Breast epithelium (tissue), 4 donors: ENCODE data around the gene CDK11B. TPM values are rescaled to one million over a fixed set of nuclear protein-coding genes. Genes with fewer than 3 reads are reported as not detected.

Experiments
- DNase-seq, 2 donors: peaks; one replicate each; pipeline ENCODE4 v3.0.0-alpha.2; 2019; ENCODE audit warnings: low spot score in 2 of 2
- H3K27ac ChIP-seq, 2 donors: fragments of 200-600 bp; sonication (generic) in 1 of 2; one replicate each; pipeline ENCODE4 v1.5.1; 2016 to 2019; ENCODE audit warnings: mild to moderate bottlenecking in 1 of 2
- H3K27me3 ChIP-seq, 2 donors: fragments of 200-600 bp; sonication (generic) in 1 of 2; one replicate each; pipeline versions ENCODE4 v1.5.1 to v1.6.0; 2017 to 2019; ENCODE audit warnings: control low read depth in 1 of 2, mild to moderate bottlenecking in 1 of 2
- H3K36me3 ChIP-seq: fragments of 200-600 bp; one replicate; pipeline ENCODE4 v1.5.1; 2019
- H3K4me1 ChIP-seq, 2 donors: fragments of 200-600 bp; sonication (generic); one replicate each; pipeline ENCODE4 v1.5.1; 2016 to 2019; ENCODE audit warnings: control low read depth in 1 of 2
- H3K4me3 ChIP-seq, 3 donors: fragments of 200-600 bp; sonication (generic); 1 replicate in 2 of 3; 2 replicates in 1 of 3; pipeline ENCODE4 v1.5.1; 2016 to 2019; ENCODE audit warnings: mild to moderate bottlenecking in 3 of 3, moderate library complexity in 2 of 3
- H3K9me3 ChIP-seq, 2 donors: fragments of 200-600 bp; sonication (generic) in 1 of 2; one replicate each; pipeline ENCODE4 v1.5.1; 2016 to 2019; ENCODE audit warnings: control low read depth in 1 of 2
- POLR2A ChIP-seq: fragments of 450-650 bp; IDR thresholded peaks from one replicate; pipeline ENCODE4 v1.6.1; 2016; ENCODE audit warnings: antibody characterized with exemption, mild to moderate bottlenecking, moderate library complexity
- POLR2AphosphoS5 ChIP-seq, 3 donors: sonication (generic); formaldehyde crosslinking; IDR thresholded peaks; one replicate each; pipeline ENCODE4 v1.6.1; 2017; ENCODE audit warnings: antibody characterized with exemption in 3 of 3
- intact Hi-C: fragments of 100-400 bp; cut with DNase I; formaldehyde crosslinking; loops from one replicate; pipeline ENCODE4 v1.15.1; 2023; ENCODE audit warnings: low total_unique reads
- total RNA-seq, 3 donors: library from RNA; depleted of rRNA; stranded (reverse); fragments of >200 nt; gene quantifications; one replicate each; pipeline ENCODE4 v1.1.0, GENCODE V29; 2016
- TF ChIP-seq, protein P1 (sequence below), 3 donors: fragments of 450-650 bp; IDR thresholded peaks; one replicate each; pipeline ENCODE4 v1.5.1; 2016 to 2017; ENCODE audit warnings: antibody characterized with exemption in 3 of 3, mild to moderate bottlenecking in 3 of 3, moderate library complexity in 3 of 3

CDK11B gene
- total RNA-seq, 3 donors from 2014 or later: 17.4 to 30.3 (median 26.2) TPM

DNA sequence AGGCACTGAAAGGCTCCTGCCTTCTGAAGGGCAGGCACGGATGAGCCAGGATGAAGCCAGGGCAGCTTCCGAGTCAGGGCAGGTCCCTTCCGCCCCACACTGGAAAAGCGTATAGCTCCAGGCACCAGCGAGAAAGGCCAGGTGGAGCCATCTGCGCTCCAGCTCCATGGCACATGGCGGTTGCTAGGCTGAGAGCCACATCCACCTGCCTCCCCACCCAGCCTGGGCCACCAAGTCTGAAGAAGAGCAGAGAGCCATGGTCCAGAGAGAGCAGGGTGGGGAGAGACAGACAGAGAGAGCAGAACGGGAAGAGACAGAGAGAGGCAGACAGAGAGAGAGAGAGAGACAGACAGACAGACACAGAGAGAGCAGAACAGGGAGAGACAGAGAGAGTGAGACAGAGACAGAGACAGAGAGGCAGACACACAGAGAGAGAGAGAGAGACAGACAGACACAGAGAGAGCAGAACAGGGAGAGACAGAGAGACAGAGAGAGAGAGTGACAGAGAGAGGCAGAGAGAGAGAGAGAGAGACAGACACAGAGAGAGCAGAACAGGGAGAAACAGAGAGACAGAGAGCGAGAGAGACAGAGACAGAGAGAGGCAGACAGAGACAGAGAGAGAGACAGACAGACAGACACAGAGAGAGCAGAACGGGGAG, 64.1 kb downstream of the CDK11B start:
- no peak overlapping the region for H3K4me3 ChIP-seq
- TF ChIP-seq, protein P1, sequence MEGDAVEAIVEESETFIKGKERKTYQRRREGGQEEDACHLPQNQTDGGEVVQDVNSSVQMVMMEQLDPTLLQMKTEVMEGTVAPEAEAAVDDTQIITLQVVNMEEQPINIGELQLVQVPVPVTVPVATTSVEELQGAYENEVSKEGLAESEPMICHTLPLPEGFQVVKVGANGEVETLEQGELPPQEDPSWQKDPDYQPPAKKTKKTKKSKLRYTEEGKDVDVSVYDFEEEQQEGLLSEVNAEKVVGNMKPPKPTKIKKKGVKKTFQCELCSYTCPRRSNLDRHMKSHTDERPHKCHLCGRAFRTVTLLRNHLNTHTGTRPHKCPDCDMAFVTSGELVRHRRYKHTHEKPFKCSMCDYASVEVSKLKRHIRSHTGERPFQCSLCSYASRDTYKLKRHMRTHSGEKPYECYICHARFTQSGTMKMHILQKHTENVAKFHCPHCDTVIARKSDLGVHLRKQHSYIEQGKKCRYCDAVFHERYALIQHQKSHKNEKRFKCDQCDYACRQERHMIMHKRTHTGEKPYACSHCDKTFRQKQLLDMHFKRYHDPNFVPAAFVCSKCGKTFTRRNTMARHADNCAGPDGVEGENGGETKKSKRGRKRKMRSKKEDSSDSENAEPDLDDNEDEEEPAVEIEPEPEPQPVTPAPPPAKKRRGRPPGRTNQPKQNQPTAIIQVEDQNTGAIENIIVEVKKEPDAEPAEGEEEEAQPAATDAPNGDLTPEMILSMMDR (IDR thresholded peaks at IDR 0.05): no peak
- no peak for TF ChIP-seq POLR2AphosphoS5 (IDR thresholded peaks at IDR 0.05)
- TF ChIP-seq POLR2A: no peak
- no peak for DNase-seq
- H3K36me3 ChIP-seq: no peaks in the 10 kb centered on the region
- H3K9me3 ChIP-seq: no peaks in the 10 kb centered on the region
- intact Hi-C loops: no loop called here
- H3K4me1 ChIP-seq: no peaks in the 10 kb centered on the region
- peaks cover 0 to 6% of the 10 kb centered on the region in 2 donors for H3K27me3 ChIP-seq
- no peak overlapping the region for H3K27ac ChIP-seq

GRCh38 chr1:1593834-1594601, 64.8 kb downstream of the CDK11B start:
- TF ChIP-seq POLR2A: no peak
- no peak for TF ChIP-seq POLR2AphosphoS5 (IDR thresholded peaks at IDR 0.05)
- TF ChIP-seq, protein P1 (IDR thresholded peaks at IDR 0.05): no peak

GRCh38 chr1:1591452-1591851, 67.4 kb downstream of the CDK11B start:
- DNase-seq: no peak
- no peaks in the 10 kb centered on the region for H3K9me3 ChIP-seq

More at GRCh38 chr1:1593834-1594601, 64.8 kb downstream of the CDK11B start:
- Histone ChIP-seq H3K36me3 (no peaks in the 10 kb centered on the region), H3K27me3 (peaks cover 0 to 4% of the 10 kb centered on the region in 2 donors), H3K9me3 (no peaks in the 10 kb centered on the region), H3K27ac (no peak overlapping the region), H3K4me1 (no peaks in the 10 kb centered on the region), H3K4me3 (no peak overlapping the region)
- intact Hi-C loops: no loop called here
- DNase-seq: no peak

More at GRCh38 chr1:1591452-1591851, 67.4 kb downstream of the CDK11B start:
- peaks cover 0 to 6% of the 10 kb centered on the region in 2 donors for H3K27me3 ChIP-seq
- H3K27ac ChIP-seq: no peak overlapping the region
- intact Hi-C loops: no loop called here
- no peaks in the 10 kb centered on the region for H3K4me1 ChIP-seq
- H3K36me3 ChIP-seq: no peaks in the 10 kb centered on the region
- no peak overlapping the region for H3K4me3 ChIP-seq
- TF ChIP-seq, protein P1 (IDR thresholded peaks at IDR 0.05): no peak

Other genes starting within 250 kb of the CDK11B start
- gene ANKRD65, start 237.7 kb downstream of the CDK11B start, total RNA-seq: 10 to 100 TPM; 10.2 to 16.0 (median 12.2) TPM
- 10 to 100 TPM; 13.0 to 44.8 (median 35.7) TPM for gene VWA1, start 223.3 kb downstream of the CDK11B start, total RNA-seq
- 1 to 10 TPM; 1.9 to 8.5 (median 4.3) TPM for gene ATAD3C, start 209.3 kb downstream of the CDK11B start, total RNA-seq
- 10 to 100 TPM in 2 of 3 donors, 1 to 10 TPM in 1; 9.9 to 22.9 (median 22.4) TPM for gene ATAD3B, start 187.2 kb downstream of the CDK11B start, total RNA-seq
- gene ATAD3A, start 146.8 kb downstream of the CDK11B start, total RNA-seq: 10 to 100 TPM; 14.9 to 22.3 (median 15.5) TPM
- gene TMEM240, start 118.4 kb downstream of the CDK11B start, total RNA-seq: 1 to 10 TPM; 3.5 to 8.8 (median 3.8) TPM
- 100 to 1,000 TPM; 100 to 125 (median 114) TPM for gene SSU72, start 84.1 kb downstream of the CDK11B start, total RNA-seq
- gene FNDC10, start 58.9 kb downstream of the CDK11B start, total RNA-seq: 1 to 10 TPM in 1 of 3 donors, under 1 TPM in 2; 0.48 to 2.9 (median 0.98) TPM
- 10 to 100 TPM; 32.0 to 69.5 (median 48.9) TPM for gene MIB2, start 43.5 kb downstream of the CDK11B start, total RNA-seq
- gene MMP23B, start 26.8 kb downstream of the CDK11B start, total RNA-seq: 10 to 100 TPM in 1 of 3 donors, 1 to 10 TPM in 2; 2.7 to 15.5 (median 7.5) TPM
- 10 to 100 TPM; 37.3 to 96.4 (median 45.6) TPM for gene SLC35E2B, start 33.8 kb upstream of the CDK11B start, total RNA-seq
- 10 to 100 TPM; 27.8 to 51.8 (median 41.6) TPM for gene CDK11A, start 65.4 kb upstream of the CDK11B start, total RNA-seq
- gene NADK, start 119.5 kb upstream of the CDK11B start, total RNA-seq: 10 to 100 TPM; 71.1 to 89.1 (median 87.4) TPM
- gene GNB1, start 232.1 kb upstream of the CDK11B start, total RNA-seq: 100 to 1,000 TPM; 108 to 138 (median 123) TPM